Measurements from ENCODE around the gene HSDL2.

HSDL2 gene

DNA sequence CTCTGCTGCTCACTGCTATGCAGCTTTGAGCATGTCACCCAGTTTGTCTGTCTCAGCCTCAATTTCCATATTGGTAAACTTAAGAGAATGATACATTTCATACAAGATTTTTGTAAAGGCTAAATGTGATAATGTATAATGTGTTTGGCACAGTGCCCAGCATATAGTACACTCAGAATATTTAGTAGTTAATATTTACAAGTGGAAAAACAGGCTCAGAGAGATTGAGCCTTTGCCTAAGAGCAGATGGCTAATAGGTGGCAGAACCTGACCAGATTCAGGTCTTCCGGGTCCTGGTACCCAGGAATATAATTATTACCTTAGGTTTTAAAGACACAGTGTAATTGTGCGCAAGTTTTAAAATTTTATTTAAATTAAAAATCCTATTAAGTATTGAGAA lies 59.9 kb downstream of the HSDL2 start:
- Mint-ChIP-seq H3K4me3 (no peak overlapping the region), H3K27me3 (no peaks in the 10 kb centered on the region), H3K9me3 (no peaks in the 10 kb centered on the region), H3K4me1 (peaks cover under 1% of the 10 kb centered on the region), H3K27ac (no peak overlapping the region), H3K36me3 (peaks cover 13% of the 10 kb centered on the region)
- no peak for ATAC-seq

DNA sequence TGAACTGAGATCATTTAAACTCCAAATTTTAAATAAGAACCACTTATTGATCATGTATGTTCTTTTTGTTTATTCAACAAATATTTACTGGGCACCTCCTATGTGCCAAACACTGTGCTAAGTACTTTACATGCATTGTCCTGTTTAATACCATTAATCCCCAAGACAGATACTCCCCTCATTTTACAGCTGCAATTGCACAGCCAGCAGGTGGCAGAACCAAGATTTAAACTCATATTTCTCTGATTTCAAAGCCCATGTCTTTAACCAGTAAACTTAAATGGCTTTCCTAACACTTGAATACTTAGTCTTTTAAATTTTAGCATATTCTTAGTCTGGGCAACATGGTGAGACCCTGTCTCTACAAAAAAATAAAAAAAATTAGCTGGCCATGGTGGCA lies 63.3 kb downstream of the HSDL2 start:
- no peaks in the 10 kb centered on the region for H3K9me3 Mint-ChIP-seq
- H3K36me3 Mint-ChIP-seq = peaks cover 19% of the 10 kb centered on the region
- no peaks in the 10 kb centered on the region for H3K27me3 Mint-ChIP-seq
- no peak for ATAC-seq
- no peak overlapping the region for H3K4me3 Mint-ChIP-seq
- peaks cover 31% of the 10 kb centered on the region for H3K4me1 Mint-ChIP-seq
- H3K27ac Mint-ChIP-seq = no peak overlapping the region

DNA sequence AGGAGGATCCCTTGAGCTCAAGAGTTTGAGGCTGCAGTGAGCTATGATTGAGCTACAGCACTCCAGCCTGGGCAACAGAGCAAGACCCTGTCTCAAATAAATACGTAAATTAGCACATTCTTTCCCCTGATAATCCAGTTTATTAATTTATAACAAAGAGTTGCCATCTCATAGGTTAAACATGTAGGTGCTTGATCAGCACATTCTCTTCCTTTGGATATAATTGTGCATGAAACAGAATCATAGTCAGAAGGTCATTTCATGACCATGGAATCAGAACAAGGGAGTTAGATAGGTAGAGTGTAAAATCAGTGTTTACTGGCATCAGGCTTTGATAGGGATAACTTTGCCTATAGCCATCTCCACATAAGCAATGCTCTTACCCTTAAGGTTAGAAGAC lies 63.7 kb downstream of the HSDL2 start:
- ATAC-seq = no peak
- Mint-ChIP-seq H3K36me3 (peaks cover 19% of the 10 kb centered on the region), H3K4me3 (no peak overlapping the region), H3K27me3 (no peaks in the 10 kb centered on the region), H3K27ac (no peak overlapping the region), H3K4me1 (peaks cover 31% of the 10 kb centered on the region), H3K9me3 (no peaks in the 10 kb centered on the region)

DNA sequence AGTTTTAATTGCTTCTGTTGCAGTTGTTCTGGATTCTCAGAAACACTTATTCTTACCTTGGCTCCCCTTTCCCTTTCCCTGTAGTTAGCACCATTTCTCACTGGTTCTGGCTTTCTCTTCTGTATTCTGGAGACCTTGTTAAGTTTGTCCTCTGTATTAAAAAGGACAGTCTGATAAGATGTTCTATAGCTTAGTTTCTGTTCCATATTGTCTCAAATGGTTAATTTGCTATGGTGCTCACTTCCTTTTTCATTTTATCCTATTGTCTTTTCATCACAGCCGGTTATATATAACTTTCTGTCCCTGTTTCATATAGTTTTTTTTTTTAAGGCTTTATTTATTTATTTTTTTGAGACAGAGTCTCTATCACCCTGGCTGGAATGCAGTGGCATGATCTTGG lies 65.3 kb downstream of the HSDL2 start:
- Mint-ChIP-seq H3K36me3 (peaks cover 16% of the 10 kb centered on the region), H3K27me3 (no peaks in the 10 kb centered on the region), H3K4me1 (peaks cover 31% of the 10 kb centered on the region), H3K27ac (peak overlapping the region; percentile 77), H3K9me3 (no peaks in the 10 kb centered on the region), H3K4me3 (no peak overlapping the region)
- ATAC-seq = no peak

DNA sequence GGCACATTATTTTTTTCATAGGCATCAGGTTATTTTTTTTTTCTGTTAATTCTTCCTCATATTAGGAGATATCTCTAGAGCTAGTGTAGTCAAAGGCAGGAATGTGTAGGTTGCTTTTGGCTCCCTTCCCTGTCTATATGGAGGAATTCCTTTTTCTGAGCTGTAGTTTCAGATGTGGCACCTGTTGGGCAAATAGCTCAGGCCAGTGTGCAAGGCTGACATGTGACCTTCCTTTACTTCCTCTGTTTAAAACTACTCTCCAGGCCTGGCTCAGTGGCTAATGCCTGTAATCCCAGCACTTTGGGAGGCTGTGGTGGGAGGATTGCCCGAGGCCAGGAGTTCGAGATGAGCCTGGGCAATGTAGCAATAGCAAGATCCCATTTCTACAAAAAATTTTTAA lies 66.2 kb downstream of the HSDL2 start:
- Mint-ChIP-seq H3K27ac (peak overlapping the region; percentile 77), H3K27me3 (no peaks in the 10 kb centered on the region), H3K4me3 (no peak overlapping the region), H3K9me3 (no peaks in the 10 kb centered on the region), H3K4me1 (peaks cover 31% of the 10 kb centered on the region), H3K36me3 (peaks cover 10% of the 10 kb centered on the region)
- no peak for ATAC-seq

DNA sequence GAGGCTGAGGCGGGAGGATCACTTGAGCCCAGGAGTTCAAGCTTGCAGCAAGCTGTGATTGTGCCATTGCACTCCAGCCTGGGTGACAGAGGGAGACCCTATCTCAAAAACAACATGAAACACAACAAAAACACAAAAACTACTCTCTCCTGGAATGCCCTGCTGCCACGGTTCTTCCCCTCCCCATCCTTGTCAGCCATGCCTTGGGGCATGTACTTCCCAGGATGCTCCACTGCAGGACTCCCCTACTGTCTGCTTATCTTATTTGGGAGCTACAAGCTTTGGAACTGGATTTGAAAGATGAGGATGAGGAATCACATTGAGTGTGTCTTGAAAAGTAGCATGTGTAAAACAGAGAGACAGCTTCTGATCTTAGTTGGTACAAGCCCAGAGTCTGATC lies 66.6 kb downstream of the HSDL2 start:
- H3K4me3 Mint-ChIP-seq = no peak overlapping the region
- H3K36me3 Mint-ChIP-seq = peaks cover 6% of the 10 kb centered on the region
- ATAC-seq = no peak
- no peaks in the 10 kb centered on the region for H3K27me3 Mint-ChIP-seq
- no peaks in the 10 kb centered on the region for H3K9me3 Mint-ChIP-seq
- H3K27ac Mint-ChIP-seq = peak overlapping the region; percentile 77
- peaks cover 34% of the 10 kb centered on the region for H3K4me1 Mint-ChIP-seq

DNA sequence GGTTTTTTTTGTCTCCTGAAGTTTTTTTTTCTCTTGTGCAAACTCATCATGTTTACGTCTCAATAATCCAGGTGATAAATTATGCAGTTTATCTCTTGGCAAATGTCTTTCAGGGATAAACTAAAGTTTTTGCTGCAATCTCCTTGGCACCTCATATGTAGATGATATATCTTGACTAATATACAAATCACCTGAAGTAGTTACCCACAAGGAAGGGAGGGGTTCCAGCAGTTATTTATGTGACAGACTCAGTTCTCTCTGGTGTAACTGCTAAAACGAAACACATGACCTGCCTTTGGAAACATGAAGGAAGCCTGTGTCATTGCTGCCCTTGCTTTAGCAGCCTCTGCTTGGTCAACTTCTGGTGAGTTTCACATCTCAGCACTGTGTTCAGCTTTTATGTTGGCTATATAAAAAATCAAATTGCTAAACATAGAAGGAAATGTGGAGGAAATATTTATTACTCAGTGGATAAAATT lies 67.4 kb downstream of the HSDL2 start:
- H3K27me3 Mint-ChIP-seq = no peaks in the 10 kb centered on the region
- peaks cover 37% of the 10 kb centered on the region for H3K4me1 Mint-ChIP-seq
- H3K4me3 Mint-ChIP-seq = no peak overlapping the region
- H3K9me3 Mint-ChIP-seq = no peaks in the 10 kb centered on the region
- peak overlapping the region; percentile 77 for H3K27ac Mint-ChIP-seq
- H3K36me3 Mint-ChIP-seq = peaks cover 6% of the 10 kb centered on the region
- no peak for ATAC-seq

DNA sequence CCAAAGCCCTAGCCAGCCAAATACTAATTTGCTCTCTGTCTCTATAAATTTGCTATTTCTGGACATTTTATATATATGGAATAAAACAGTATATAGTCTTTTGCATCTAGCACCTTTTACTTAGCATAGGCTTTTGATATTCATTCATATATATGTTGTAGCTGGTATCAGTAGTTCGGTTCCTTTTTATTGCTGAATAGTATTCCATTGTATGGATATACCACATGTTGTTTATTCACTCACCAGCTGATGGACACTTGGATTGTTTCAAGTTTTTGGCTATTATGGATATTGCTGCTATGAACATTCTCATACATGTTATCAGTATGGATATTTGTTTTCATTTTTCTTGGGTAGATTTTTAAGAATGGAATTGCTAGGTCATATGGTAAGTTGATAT lies 82.9 kb downstream of the HSDL2 start:
- Mint-ChIP-seq H3K4me3 (no peak overlapping the region), H3K9me3 (peaks cover 2% of the 10 kb centered on the region), H3K36me3 (peaks cover 45% of the 10 kb centered on the region), H3K4me1 (peaks cover 5% of the 10 kb centered on the region), H3K27ac (no peak overlapping the region), H3K27me3 (no peaks in the 10 kb centered on the region)
- no peak for ATAC-seq

DNA sequence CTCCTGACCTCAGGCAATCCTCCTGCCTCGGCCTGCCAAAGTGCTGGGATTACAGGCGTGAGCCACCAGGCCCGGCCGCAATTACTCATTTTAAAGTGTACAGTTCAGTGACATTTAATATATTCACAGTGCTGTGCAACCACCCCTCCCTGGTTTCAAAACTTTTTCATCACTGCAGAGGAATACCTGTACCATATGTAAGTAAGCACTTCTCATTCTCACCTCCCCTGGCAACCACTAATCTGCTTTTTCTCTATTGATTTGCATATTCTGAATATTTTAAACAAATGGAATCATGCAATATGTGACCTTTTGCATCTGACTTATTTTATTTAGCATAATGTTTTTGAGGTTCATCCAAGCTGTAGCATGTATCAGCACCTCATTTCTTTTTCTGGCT lies 85.4 kb downstream of the HSDL2 start:
- no peak for ATAC-seq
- H3K27me3 Mint-ChIP-seq = no peaks in the 10 kb centered on the region
- H3K4me1 Mint-ChIP-seq = no peaks in the 10 kb centered on the region
- H3K9me3 Mint-ChIP-seq = peaks cover 2% of the 10 kb centered on the region
- H3K4me3 Mint-ChIP-seq = no peak overlapping the region
- H3K27ac Mint-ChIP-seq = no peak overlapping the region
- peaks cover 41% of the 10 kb centered on the region for H3K36me3 Mint-ChIP-seq

DNA sequence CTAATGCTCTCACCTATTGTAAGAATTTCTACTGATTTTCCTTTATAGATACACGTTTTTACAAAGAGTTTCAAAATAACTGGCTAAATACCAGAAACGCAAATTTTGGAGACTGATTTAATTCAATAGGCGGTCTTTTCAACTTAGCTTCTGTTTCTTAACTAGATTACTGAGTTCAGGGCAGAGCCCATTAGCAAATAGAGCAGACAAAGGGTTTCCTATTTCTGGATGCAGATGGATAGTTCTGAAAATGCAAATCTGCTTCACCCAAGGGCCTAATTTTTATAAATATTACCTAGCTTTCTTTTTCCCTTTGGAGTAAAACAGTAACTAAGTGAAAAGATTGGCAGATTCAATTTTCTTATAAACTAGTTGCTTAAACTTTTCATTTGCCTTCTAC lies 93.1 kb downstream of the HSDL2 start:
- H3K9me3 Mint-ChIP-seq = peaks cover under 1% of the 10 kb centered on the region
- no peak overlapping the region for H3K4me3 Mint-ChIP-seq
- ATAC-seq = no peak
- H3K36me3 Mint-ChIP-seq = peaks cover 48% of the 10 kb centered on the region
- no peaks in the 10 kb centered on the region for H3K4me1 Mint-ChIP-seq
- no peak overlapping the region for H3K27ac Mint-ChIP-seq
- H3K27me3 Mint-ChIP-seq = no peaks in the 10 kb centered on the region

DNA sequence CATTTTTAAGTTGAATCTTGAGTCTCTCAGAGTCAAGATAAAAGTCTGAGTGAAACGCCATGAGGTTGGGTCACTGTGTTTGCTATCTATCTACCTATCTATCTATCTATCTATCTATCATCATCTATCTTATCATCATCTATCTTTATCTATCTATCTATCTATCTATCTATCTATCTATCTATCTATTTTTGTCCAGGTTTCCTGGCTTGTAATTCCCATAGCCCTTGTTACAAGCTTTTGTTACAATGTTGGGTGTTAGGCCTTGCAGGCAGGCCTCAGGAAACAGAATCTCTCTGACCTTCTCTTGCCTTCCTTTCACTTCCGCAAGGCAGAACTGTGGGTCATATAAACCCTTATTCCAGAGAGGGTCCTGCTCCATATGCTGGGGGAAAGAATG lies 94.1 kb downstream of the HSDL2 start:
- peaks cover 3% of the 10 kb centered on the region for H3K9me3 Mint-ChIP-seq
- H3K27me3 Mint-ChIP-seq = no peaks in the 10 kb centered on the region
- no peak overlapping the region for H3K4me3 Mint-ChIP-seq
- no peak for ATAC-seq
- no peaks in the 10 kb centered on the region for H3K4me1 Mint-ChIP-seq
- no peak overlapping the region for H3K27ac Mint-ChIP-seq
- peaks cover 43% of the 10 kb centered on the region for H3K36me3 Mint-ChIP-seq

DNA sequence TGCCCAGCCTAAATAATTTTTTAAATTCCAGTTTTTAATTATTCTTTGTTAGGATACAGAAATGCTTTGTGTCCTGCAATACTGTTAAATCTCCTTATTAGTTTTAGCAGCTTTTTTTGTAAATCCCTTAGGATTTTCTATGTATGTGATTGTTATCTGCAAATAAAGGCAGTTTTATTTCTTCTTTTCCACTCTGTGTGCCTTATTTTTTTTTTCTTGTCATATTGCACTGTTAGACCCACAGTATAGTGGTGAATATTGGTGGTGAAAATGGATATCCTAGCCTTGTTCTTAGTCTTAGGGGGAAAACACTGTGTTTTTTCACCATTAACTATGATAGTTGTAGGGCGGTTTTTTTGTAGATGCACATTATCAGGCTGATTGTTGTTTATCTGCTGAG lies 95.4 kb downstream of the HSDL2 start:
- H3K9me3 Mint-ChIP-seq = peaks cover 3% of the 10 kb centered on the region
- no peaks in the 10 kb centered on the region for H3K4me1 Mint-ChIP-seq
- no peak for ATAC-seq
- H3K36me3 Mint-ChIP-seq = peaks cover 43% of the 10 kb centered on the region
- H3K27me3 Mint-ChIP-seq = no peaks in the 10 kb centered on the region
- H3K27ac Mint-ChIP-seq = no peak overlapping the region
- H3K4me3 Mint-ChIP-seq = no peak overlapping the region

DNA sequence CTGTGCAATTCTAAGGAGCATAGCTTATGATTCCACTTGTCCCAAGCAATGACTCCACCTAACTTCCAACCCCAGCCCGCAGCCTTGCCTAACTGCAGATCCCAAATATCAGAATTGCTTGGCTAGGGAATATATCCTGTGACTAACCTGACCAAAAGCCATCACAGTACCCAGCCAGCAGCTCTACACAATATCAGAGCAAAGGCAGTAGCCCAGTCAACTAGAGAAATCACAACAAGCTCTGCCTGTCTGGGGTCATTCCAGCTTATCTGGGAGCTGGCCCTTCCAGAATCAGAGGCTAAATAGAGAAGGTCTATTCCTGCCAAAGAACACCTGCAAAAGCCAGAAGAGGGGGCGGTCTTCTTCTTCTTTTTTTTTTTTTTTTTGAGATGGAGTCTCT lies 97.4 kb downstream of the HSDL2 start:
- Mint-ChIP-seq H3K4me3 (no peak overlapping the region), H3K4me1 (no peaks in the 10 kb centered on the region), H3K27ac (no peak overlapping the region), H3K9me3 (peaks cover 3% of the 10 kb centered on the region), H3K27me3 (no peaks in the 10 kb centered on the region), H3K36me3 (peaks cover 48% of the 10 kb centered on the region)
- no peak for ATAC-seq

DNA sequence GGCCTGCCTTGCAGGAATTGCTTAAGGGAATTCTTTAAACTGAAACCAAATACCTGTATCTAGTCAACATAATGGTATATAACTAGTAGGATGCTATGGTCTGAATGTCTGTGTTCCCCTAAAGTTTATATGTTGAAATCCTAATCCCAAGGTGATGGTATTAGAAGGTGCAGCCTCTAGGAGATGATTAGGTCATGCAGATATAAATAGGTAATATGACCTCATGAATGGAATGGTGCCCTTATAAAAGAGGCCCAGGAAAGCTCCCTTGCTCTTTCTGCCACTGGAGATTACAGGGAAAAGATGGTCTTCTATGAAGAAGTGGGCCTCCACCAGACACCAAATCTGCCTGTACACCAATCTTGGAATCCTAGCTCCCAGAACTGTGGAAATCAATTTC lies 99.3 kb downstream of the HSDL2 start:
- Mint-ChIP-seq H3K4me1 (no peaks in the 10 kb centered on the region), H3K36me3 (peaks cover 52% of the 10 kb centered on the region), H3K27ac (no peak overlapping the region), H3K9me3 (peaks cover 3% of the 10 kb centered on the region), H3K4me3 (no peak overlapping the region), H3K27me3 (no peaks in the 10 kb centered on the region)
- no peak for ATAC-seq

DNA sequence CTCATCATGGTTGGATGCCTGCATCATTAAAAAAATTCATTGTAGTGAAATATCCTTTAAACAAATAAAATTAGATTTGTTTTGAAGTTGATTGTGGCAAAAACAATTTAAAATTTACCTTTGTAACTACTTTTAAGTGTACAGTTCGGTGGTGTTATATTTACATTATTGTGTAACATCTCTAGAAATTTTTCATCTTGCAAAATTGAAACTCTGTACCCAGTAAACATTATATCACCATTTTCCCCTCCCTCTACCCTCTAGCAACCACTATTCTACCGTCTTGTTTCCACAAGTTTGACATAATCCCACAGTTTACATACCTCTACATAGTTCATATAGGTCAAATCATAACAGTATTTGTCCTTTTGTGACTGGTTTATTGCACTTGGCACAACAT lies 104.7 kb downstream of the HSDL2 start:
- Mint-ChIP-seq H3K4me3 (no peak overlapping the region), H3K9me3 (no peaks in the 10 kb centered on the region), H3K27me3 (no peaks in the 10 kb centered on the region), H3K27ac (no peak overlapping the region), H3K4me1 (peaks cover 14% of the 10 kb centered on the region), H3K36me3 (peaks cover 18% of the 10 kb centered on the region)
- no peak for ATAC-seq

DNA sequence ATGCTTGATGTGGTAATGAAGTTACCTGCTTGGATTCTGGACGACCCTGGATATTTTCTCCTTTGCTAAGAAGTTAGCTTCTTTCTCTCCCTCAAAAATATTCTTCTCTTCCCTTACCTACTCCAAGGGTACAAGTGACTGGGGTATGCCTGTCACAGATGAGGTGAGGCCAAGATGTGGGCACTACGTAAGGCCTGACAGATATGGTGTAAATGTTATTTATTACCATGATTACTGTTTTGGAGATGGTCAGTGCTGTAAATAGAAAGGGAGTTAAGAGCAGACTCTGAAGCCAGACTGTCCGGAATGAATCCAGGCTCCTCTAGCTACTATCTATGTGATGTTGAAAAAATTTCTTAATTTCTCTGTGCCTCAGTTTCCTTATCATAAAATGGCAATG lies 105.7 kb downstream of the HSDL2 start:
- Mint-ChIP-seq H3K4me3 (peak overlapping the region; percentile 92), H3K4me1 (peaks cover 14% of the 10 kb centered on the region), H3K9me3 (no peaks in the 10 kb centered on the region), H3K27ac (peak overlapping the region; percentile 89), H3K36me3 (peaks cover 18% of the 10 kb centered on the region), H3K27me3 (no peaks in the 10 kb centered on the region)
- ATAC-seq = no peak
